Stimulated activated CD8-positive, alpha-beta memory T cell treated with anti-CD3 and anti-CD28 coated beads, Interleukin-4, amount 100 ng/mL, for 4 hours (primary cell): ENCODE data around the gene OR6A2.
"Not testable (repeated sequence)": the region's sequence is repeated elsewhere in the genome, so short reads cannot be mapped to it uniquely, and the experiment has no call there.

Experiments
- DNase-seq, 2 donors: peaks; one replicate each; pipeline ENCODE4 v3.0.0-alpha.2; 2020; ENCODE audit warnings: low read depth in 2 of 2, low spot score in 1 of 2

Gene OR6A2

DNA sequence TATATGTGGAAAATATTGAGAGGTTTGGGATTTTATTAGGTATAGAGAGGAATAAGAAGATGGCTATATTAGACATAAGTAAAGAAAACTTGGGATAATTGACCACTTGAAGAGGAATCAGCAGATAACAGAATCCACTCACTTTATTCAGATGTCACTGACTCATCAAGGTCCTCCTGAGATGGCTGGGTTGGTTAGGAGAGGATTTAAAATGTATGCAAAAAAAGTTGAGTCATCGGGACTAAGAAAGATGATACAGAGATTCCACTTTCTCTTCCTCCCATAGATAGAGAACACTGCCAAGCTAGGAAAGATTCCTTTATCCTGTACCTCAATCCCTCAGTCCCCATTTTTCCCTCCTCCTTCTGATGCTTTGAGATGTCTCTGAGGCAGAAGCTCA lies at the start of gene OR6A2:
TSS of gene OR6A2 (minus strand) at position 288 of the 400 bp plus-strand sequence. CDS start 3,981 bp downstream, outside the sequence.
- DNase-seq = no peak

DNA sequence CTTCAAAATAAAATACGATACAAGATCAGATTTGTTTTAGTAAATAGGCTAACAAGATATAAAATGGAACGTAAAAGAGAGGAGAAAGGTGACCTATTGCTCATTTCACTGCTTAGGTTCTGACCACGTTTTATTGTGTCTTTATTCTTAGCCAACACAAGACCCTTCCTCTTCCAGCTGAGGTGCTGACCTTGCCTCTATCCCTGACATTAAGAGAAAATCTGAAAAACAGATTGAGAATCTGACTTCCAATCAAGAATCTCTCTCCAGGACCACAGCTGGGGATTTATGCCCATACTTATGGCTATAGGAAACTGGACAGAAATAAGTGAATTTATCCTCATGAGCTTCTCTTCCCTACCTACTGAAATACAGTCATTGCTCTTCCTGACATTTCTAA lies 45.9 kb upstream of the OR6A2 start, which contains the start of gene OR10A5:
TSS of gene OR10A5 (plus strand) at position 301 of the 400 bp plus-strand sequence. CDS start at position 301, 0 bp downstream.
- DNase-seq = no peak

- DNase-seq = no peak
Observed at GRCh38 chr11:6844356-6844755, 44.9 kb upstream of the OR6A2 start.

GRCh38 chr11:6843670-6844069 lies 44.2 kb upstream of the OR6A2 start:
- no peak for DNase-seq

DNA sequence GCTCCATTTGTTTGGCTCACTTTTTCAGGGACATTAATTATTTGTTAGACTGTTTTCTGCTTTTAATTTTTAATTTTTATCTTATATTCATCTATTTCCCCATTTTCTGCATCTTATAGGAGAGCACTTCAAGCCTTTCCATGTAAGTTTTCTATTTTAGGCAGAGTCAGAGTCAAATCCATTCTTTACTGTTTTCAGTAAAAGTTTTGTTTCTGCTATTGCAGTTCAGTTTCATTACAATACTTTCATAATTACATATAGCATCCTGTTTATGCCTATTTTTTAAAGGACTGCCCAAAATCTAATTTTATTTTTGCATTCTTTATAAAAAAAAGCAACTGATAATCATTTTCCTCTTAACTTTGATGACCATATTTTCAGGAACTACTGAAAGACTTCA lies 42.2 kb upstream of the OR6A2 start:
- no peak for DNase-seq

DNA sequence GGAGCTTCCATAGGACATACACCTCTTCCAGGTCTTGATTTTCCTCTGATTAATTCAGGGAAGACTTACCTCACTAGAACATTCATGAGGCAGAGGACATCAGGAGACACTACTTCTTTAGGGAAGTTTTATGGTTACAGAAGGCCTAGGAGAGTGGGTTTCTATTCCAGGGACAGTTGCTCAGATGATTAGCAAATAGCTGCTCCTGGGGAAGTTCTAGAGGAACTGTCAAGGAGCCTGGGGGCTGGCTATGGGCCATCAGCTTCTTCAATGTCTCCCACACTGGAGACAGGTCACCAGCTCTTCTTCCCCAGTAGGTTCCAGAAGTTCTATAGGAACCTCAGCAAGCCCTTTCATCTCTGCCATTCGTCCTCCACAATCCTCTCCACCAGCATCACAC lies 34.5 kb upstream of the OR6A2 start:
- no peak for DNase-seq

DNA sequence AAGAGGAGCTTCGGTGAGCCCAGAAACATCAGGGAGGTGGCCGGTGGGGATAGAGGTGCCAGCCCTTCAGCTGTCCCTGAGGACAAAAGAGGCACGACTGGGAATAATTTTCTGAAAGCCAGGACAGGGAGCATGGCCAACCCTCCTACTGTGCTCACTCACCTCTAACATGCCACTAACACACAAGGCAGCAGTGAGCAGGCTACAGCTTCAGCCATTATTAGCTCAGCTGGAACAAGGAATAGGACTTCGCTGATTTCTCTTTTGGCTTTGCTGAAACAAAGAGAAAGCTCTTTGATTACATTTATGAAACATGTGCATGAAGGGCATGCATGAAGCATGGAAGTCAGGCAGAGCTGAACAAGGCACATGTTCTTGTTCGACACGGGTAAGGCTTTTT lies 33.9 kb upstream of the OR6A2 start:
- no peak for DNase-seq

DNA sequence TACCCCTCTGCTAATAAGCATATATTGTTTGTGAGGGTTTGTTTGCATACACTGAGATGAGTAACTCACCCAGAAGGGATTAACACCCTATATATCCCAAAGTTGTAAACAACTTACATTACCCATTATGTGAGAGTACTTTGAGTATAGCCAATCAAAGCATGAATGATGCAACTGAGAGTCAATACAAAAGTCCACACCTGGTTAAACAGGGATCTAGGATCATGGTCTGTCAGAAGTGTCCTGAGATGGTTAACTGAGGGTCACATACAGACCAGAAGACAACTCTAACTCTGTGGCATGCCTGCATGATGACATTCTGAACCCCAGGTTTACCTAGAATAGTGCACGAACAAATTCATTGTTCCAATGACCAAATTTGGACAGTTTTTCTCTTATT lies 28.6 kb upstream of the OR6A2 start:
- no peak for DNase-seq

GRCh38 chr11:6825231-6825744 lies 25.8 kb upstream of the OR6A2 start:
- DNase-seq = no peak

GRCh38 chr11:6824136-6824823 lies 24.8 kb upstream of the OR6A2 start:
- no peak for DNase-seq

GRCh38 chr11:6818967-6819366 lies 19.5 kb upstream of the OR6A2 start:
- DNase-seq = no peak

DNA sequence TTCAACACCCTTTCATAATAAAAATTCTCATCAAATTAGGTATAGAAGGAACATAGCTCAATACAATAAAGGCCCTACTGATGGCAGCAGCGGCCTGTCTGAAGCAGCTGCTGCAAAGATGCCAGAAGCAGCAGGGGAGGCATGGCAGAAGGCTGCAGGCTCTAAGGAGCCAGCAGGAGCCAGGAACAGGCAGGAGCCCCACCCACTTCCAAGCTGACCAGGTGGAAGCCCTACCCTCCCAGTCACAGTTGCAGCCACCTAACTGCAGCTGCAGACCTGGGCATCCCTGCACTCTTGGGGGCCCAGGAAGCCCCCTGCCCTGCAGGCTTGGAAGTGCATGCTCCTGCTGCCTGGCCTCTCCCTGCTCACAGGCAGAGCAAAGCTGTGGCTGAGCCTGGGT lies 18.2 kb upstream of the OR6A2 start:
- DNase-seq = no peak

DNA sequence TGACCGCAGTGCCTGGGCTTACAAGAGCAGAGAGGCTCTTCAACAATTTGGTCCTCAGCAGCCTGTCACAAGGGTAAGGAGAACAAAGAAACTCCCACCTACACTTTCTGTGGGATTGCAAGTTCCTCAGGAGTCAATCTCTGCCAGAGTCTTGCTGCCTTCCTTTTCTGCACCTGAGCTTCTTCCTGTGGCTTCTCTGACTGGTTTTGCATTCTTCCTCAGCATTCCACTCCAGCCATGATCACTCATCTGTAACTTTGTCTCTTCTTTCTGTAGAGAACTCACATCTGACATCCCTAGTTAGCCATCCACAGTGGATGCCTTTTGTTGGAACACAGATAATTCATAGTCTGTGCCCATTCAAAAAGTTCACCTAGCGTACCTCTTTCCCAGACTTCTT lies 14.2 kb upstream of the OR6A2 start:
- DNase-seq = no peak

- no peak for DNase-seq
Observed at GRCh38 chr11:6812390-6813005, 13.0 kb upstream of the OR6A2 start.

- not testable (repeated sequence) for DNase-seq
Observed at GRCh38 chr11:6801075-6801474, 1.6 kb upstream of the OR6A2 start.

DNA sequence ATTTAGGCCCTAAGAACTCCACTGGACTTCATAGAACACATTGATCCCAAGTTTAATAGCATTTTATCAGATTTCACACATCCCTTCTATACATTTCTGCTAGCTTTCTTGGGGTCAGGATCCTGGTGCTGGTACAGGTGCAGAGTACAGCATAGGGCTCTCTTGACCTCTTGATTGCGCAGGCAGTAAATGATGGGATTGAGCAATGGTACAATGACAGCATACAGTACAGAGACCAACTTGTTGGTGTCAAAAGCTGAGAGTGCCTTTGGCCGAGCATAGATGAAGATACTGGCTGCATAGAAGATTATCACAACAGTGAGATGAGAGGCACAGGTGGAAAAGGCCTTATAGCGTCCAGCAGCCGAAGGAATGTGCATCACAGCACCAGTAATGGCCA lies 4.8 kb downstream of the OR6A2 start:
- DNase-seq = no peak

- no peak for DNase-seq
Observed at GRCh38 chr11:6790546-6790945, 8.9 kb downstream of the OR6A2 start.

- no peak for DNase-seq
Observed at GRCh38 chr11:6782720-6783119, 16.8 kb downstream of the OR6A2 start, which contains the start of gene OR2AG1. TSS of gene OR2AG1 (plus strand) at chr11:6783020. CDS start at chr11:6785038, 2,018 bp downstream.

DNA sequence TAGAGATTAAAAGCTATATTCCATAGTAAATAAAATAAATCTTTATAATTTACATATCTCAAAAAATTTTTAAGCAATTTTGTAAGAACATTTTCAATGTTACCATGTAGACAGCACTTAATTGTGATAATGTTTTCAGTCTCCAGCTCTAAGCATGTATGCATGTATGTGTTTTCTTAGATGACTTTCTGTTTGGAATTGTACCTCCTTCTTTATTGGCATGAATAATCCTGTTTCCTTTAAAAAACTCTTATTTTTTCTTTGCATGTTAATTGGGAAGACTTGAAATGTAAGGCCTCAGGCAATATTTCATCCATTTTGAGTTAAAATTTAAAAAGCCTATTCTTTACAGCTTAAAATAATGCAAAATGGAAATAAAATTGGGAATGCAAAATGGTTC lies 18.7 kb downstream of the OR6A2 start:
- DNase-seq = no peak

GRCh38 chr11:6778518-6778917 lies 21.0 kb downstream of the OR6A2 start:
- DNase-seq = no peak

DNA sequence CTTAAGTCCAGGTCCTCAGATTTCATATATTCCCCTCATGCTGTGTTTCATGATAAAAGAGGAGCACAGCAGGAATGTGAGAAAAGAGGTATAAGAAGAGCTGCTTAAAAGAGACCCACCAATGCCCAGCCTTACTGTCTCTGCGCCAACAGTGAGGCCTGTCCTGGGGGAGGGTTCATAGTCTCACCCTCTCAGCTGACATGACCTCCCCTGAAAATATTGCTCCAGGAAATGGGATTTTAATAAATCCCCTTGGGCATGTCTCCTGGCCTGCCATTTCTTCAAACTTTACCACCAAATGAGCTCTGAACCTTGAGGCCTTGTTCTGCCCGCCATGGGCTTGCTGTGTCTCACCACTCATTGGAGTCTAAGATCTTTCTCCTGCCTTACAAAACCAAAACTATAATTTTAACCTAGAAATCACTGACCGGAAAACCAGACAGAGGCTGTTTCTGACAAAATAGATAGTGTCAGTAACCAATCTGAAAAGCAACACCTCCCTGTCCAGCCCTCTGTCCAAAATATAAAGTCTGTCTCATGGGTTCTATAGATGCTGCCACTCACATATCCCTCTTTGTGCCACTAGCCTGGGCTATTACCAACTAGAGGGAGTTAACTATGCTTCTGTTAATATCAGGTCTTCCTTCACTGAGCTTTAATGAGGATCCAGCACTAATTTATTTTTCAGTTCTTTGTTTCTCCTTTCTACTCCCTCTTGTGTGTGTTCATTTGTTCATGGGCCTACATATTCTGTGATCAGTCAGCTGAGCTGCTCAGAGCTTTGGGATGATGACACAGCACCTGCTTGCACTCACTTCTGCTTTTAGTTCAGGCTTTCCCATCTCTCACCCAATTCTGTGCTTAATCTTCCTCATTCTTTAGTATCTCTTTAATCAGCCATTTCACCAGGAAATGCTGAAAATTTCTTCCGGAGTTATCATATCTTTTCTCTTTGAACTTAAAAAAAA lies 27.3 kb downstream of the OR6A2 start, which contains the start of gene OR2AG2:
TSS of gene OR2AG2 (minus strand) at position 51 of the 968 bp plus-strand sequence. CDS start 3,019 bp downstream, outside the sequence.
- DNase-seq = no peak
